Esophagus muscularis mucosa (tissue), 3 donors: ENCODE results near the gene PSMD13.

Experiments used
- POLR2A ChIP-seq: fragments of 450-650 bp; IDR thresholded peaks from one replicate; pipeline ENCODE4 v1.6.1; 2017; ENCODE audit warnings: antibody characterized with exemption, moderate library complexity, mild to moderate bottlenecking, low read depth
- POLR2AphosphoS5 ChIP-seq, 2 donors: sonication (generic); formaldehyde crosslinking; IDR thresholded peaks; one replicate each; pipeline ENCODE4 v1.6.1; 2017; ENCODE audit warnings: antibody characterized with exemption in 2 of 2
- TF ChIP-seq, protein P1 (sequence below), 3 experiments: fragments of 200-600 bp in 2 of 3; fragments of 450-650 bp in 1 of 3; sonication (generic) in 2 of 3; IDR thresholded peaks; one replicate each; pipeline ENCODE4 v1.5.1; 2017 to 2019; ENCODE audit warnings: antibody characterized with exemption in 3 of 3, mild to moderate bottlenecking in 2 of 3, moderate library complexity in 1 of 3

DNA sequence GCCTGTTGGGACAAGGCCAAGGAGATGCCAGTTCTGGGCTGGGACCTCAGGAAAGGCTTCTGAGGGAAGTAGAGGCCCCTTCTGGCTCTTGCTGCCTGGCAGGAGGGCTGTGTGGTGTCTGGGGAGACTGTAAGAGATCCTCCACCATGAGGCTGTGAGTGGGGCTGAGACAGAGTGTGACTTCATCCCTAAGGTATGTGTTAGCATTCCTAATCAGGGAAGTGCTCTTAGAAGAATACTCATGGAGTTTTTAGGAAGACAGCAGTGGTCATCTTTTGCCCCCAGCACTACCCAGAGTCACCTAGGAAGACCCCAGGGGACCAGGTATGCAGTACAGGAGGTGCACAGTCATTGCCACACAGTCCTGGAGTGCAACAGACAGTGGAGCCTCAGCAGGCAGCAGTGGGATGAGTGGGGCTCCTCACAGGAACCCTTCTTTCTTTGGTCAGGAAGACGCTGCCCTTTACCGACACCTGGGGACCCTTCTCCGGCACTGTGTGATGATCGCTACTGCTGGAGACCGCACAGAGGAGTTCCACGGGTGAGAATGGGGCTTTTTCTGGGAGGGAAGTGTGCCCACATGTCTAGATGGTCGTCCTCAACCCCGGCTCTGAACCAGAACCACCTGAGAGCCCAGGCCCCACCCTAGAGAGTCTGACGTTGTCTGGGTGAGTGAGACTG is 26.5 kb upstream of the PSMD13 start:
- no peak for TF ChIP-seq POLR2A
- TF ChIP-seq, protein P1, sequence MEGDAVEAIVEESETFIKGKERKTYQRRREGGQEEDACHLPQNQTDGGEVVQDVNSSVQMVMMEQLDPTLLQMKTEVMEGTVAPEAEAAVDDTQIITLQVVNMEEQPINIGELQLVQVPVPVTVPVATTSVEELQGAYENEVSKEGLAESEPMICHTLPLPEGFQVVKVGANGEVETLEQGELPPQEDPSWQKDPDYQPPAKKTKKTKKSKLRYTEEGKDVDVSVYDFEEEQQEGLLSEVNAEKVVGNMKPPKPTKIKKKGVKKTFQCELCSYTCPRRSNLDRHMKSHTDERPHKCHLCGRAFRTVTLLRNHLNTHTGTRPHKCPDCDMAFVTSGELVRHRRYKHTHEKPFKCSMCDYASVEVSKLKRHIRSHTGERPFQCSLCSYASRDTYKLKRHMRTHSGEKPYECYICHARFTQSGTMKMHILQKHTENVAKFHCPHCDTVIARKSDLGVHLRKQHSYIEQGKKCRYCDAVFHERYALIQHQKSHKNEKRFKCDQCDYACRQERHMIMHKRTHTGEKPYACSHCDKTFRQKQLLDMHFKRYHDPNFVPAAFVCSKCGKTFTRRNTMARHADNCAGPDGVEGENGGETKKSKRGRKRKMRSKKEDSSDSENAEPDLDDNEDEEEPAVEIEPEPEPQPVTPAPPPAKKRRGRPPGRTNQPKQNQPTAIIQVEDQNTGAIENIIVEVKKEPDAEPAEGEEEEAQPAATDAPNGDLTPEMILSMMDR (IDR thresholded peaks at IDR 0.05): no peak
- TF ChIP-seq POLR2AphosphoS5 (IDR thresholded peaks at IDR 0.05): no peak
